Measurements from ENCODE around the gene NRXN3.

DNA sequence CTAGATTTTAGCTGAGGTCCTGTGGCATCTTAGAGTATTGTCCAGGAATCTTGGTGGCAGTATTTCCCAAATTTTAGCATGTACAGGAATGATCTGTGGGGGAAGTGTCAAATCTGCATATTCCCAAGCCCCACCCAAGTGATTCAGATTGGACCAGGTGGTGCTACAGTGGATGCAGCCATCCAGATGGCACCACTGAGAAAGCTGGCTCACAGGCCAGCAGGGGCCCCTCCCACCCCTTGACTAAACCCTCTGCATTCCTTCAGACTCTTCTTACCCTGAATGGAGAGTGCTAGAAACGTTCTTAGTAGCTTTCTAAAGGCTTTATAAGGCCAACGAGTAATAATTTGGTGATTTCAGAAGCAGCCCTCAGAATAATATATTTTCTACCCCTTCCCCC, 255.2 kb downstream of the NRXN3 start:
- TF ChIP-seq, protein P1, sequence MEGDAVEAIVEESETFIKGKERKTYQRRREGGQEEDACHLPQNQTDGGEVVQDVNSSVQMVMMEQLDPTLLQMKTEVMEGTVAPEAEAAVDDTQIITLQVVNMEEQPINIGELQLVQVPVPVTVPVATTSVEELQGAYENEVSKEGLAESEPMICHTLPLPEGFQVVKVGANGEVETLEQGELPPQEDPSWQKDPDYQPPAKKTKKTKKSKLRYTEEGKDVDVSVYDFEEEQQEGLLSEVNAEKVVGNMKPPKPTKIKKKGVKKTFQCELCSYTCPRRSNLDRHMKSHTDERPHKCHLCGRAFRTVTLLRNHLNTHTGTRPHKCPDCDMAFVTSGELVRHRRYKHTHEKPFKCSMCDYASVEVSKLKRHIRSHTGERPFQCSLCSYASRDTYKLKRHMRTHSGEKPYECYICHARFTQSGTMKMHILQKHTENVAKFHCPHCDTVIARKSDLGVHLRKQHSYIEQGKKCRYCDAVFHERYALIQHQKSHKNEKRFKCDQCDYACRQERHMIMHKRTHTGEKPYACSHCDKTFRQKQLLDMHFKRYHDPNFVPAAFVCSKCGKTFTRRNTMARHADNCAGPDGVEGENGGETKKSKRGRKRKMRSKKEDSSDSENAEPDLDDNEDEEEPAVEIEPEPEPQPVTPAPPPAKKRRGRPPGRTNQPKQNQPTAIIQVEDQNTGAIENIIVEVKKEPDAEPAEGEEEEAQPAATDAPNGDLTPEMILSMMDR (IDR thresholded peaks at IDR 0.05), result no peak
- no peak for TF ChIP-seq POLR2A (IDR thresholded peaks at IDR 0.05)

All from body of pancreas (tissue), 4 donors.